ENCODE measurements around the gene AFTPH.

- TF ChIP-seq EP300 (IDR thresholded peaks at IDR 0.05; ENCODE audit: borderline replicate concordance) (no peak), RAD21 (IDR thresholded peaks at IDR 0.05; ENCODE audit: low read depth) (no peak), CEBPB (IDR thresholded peaks at IDR 0.05) (no peak), CREB1 (IDR thresholded peaks at IDR 0.05; ENCODE audit: low read depth) (no peak), REST (IDR thresholded peaks at IDR 0.05; ENCODE audit: low read depth) (no peak), FOXM1 (IDR thresholded peaks at IDR 0.05; ENCODE audit: borderline replicate concordance, low read depth) (no peak), YY1 (IDR thresholded peaks at IDR 0.05; ENCODE audit: low read depth) (no peak), TCF12 (IDR thresholded peaks at IDR 0.05; ENCODE audit: low read depth) (no peak), TAF1 (IDR thresholded peaks at IDR 0.05; ENCODE audit: low read depth) (no peak), EGR1 (IDR thresholded peaks at IDR 0.05) (no peak), ZBTB7A (IDR thresholded peaks at IDR 0.05; ENCODE audit: low read depth) (no peak), TEAD4 (IDR thresholded peaks at IDR 0.05) (no peak)
- TF ChIP-seq, protein P1, sequence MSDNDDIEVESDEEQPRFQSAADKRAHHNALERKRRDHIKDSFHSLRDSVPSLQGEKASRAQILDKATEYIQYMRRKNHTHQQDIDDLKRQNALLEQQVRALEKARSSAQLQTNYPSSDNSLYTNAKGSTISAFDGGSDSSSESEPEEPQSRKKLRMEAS (IDR thresholded peaks at IDR 0.05), result no peak
- TF ChIP-seq, protein P2, sequence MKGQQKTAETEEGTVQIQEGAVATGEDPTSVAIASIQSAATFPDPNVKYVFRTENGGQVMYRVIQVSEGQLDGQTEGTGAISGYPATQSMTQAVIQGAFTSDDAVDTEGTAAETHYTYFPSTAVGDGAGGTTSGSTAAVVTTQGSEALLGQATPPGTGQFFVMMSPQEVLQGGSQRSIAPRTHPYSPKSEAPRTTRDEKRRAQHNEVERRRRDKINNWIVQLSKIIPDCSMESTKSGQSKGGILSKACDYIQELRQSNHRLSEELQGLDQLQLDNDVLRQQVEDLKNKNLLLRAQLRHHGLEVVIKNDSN (IDR thresholded peaks at IDR 0.05), result no peak
These were observed 25.9 kb downstream of the AFTPH start for GRCh38 chr2:64550042-64550441.
